Measurements from ENCODE around the gene DNALI1.
"Not testable (repeated sequence)": the region's sequence is repeated elsewhere in the genome, so short reads cannot be mapped to it uniquely, and the experiment has no call there.

The DNALI1 gene

DNA sequence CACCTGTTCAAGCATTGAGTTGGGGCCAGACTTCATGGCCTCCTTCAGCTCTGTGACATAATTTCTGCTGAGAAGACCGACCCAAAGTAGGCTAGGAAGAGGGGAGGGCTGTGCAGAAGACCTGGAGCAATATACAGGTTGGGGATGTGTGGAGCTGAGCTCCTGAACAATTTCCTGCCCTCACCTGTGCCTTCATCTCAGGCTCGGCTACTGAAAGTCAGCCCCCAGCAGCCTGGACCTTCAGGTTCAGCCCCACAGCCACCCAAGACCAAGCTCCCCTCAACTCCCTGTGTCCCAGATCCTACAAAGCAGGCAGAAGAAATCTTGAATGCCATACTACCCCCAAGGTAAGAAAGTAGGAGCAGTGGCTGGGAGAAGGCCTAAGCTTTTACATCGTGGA is 662 bp downstream of the DNALI1 start:
- no peak for DNase-seq

GRCh38 chr1:37558411-37558810 is 1.7 kb downstream of the DNALI1 start:
- no peak for DNase-seq

DNA sequence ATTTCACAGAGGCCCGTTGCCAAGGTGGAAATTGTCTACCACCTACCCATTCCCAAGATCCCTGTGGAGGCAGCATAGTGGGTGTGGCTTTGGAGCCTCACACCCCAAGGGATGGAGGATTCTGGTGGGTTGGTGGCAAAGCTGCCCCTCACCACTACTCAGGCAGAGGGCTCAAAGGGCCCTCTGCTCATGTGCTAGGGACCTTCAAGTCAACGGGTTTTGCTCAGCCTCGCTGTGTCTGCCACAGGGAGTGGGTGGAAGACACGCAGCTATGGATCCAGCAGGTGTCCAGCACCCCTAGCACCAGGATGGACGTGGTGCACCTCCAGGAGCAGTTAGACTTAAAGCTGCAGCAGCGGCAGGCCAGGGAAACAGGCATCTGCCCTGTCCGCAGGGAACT is 2.3 kb downstream of the DNALI1 start:
- no peak for DNase-seq

GRCh38 chr1:37559957-37560379 is 3.2 kb downstream of the DNALI1 start:
- DNase-seq, result not testable (repeated sequence)

- DNase-seq, result no peak
Observed at GRCh38 chr1:37560401-37561132, 3.8 kb downstream of the DNALI1 start.

- DNase-seq, result no peak
Observed at GRCh38 chr1:37561133-37562132, 4.7 kb downstream of the DNALI1 start.

DNA sequence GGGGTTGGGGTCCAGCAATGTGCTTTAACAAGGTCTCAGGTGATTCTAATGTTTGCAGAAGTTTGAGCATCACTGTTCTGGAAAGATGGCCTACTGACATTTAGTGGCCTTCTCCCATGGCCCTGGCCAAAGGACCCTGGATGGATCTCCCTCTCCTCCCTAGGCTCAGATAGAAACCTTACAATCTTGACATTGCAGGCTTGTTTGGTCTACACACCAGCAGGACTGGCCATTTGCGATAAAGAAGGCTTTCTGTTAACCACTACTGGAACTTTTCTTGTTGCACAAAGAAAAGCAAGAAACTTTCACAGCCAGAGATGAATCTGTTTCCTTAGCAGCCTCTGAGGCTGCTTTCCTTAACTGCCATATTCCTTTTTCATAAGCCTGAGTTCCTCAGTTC is 6.2 kb downstream of the DNALI1 start:
- DNase-seq, result no peak

DNA sequence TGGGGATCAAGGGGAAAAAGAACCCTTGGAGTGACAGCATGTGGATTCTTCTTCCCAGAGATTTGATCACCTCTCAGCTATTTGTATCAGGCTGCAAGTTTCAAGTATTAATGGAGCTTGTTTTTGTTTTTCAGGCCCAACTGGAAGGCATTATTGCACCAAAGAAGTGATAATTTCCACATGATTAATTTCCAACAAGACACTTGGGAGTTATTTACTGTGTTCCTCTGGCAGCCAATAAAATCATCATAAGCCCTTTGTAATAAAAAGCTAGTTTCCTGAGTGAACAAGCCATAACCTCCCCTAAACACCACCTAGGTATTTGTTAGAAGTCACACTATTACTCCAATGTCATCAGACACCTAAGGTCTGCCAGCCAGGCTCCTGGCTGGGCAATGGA is 8.2 kb downstream of the DNALI1 start:
- no peak for DNase-seq

GRCh38 chr1:37567023-37567422 is 10.3 kb downstream of the DNALI1 start:
- no peak for DNase-seq

DNA sequence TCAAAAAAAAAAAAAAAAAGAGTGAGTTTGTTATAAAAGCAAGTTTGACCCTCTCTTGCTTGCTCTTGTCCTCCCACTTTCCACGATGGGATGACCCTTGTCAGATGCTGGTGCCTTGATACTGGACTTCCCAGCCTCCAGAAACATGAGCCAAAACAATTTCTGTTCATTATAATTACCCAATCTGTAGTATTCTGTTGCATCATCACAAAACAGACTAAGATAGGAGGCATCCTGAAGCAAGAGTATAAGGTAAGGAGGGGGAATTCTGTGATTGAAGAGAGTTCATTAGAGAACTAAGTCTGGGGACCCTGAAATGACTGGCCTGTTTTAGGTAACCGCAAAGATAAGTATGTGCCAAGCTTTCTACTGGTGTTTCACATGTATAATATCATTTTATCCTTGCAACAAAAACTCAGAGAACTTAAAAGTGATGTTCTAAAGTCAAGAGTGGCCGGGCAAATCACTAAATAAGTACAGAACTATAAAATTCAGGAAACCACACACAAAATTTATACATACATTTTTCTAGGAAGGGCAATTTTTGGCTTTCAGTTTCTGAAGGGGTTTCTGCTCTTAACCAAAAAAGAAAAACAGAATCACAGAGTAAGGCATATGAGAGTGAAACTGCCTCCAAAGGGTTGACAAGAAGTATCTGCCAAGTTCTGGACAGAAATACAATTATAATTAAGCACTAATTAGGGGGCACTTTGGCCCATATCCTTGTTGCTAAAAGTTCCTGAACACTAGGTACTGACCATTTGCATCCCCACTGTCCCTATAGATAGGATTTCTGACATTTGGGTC is 14.0 kb downstream of the DNALI1 start:
- no peak for DNase-seq

- DNase-seq, result no peak
Observed at GRCh38 chr1:37574834-37575480, 18.2 kb downstream of the DNALI1 start.

GRCh38 chr1:37575692-37576091 is 19.0 kb downstream of the DNALI1 start:
- DNase-seq, result no peak

DNA sequence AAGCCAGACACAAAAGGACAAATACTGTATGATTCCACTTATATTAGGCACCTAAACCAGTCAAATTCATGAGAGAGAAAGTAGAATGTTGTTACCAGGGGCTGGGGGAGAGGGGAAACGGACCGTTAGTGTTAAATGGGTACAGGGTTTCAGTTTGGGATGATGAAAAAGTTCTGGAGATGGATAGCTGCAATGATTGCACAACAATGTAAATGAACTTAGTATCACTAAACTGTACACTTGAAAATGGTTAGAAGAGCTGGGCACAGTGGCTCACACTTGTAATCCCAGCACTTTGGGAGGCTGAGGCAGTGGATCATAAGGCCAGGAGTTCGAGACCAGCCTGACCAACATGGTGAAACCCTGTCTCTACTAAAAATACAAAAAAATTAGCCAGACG is 27.8 kb downstream of the DNALI1 start:
- not testable (repeated sequence) for DNase-seq

- DNase-seq, result no peak
Observed at GRCh38 chr1:37588939-37589338, 32.2 kb downstream of the DNALI1 start.

- DNase-seq, result no peak
Observed at GRCh38 chr1:37593726-37594125, 37.0 kb downstream of the DNALI1 start.

DNA sequence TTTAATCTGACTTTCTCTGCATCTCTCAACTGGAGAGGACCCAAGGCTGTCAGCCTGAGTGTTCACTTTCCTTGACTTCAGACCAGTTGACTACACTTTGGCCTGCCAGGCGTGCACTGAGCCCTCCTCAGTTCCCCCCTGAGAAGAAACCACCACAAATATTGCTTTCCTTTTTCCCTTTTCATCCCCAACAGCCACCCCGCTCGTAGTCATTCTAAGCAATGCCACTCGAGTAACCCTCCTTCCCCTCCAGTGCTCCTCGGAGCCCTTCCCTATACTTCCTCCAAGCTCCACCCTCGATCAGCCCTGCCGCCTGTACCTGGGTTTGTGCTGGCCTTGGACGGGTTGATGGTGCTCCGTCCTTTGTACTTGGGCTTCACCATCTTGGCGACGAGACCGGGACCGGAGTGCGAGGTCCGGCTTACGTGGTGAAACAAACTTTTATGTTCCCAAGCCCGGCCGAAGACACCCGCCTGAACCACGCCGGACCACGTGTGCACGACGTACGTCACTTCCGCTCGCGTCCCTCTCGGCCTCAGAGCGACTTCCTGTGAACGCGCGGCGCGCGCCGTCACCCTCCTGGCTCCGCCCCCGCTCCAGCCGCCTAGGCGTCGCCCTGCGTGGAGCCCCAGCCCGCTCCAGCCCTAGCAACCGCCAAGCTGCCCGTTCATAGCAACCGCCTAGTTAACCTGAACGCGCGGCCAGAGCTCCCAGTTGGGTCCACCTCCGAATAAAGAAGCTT is 38.9 kb downstream of the DNALI1 start, which contains the start of gene GNL2:
Gene GNL2 (minus strand): TSS at position 498 of the 742 bp plus-strand sequence. CDS start 115 bp downstream, at position 383.
- peak; percentile 96 for DNase-seq

DNA sequence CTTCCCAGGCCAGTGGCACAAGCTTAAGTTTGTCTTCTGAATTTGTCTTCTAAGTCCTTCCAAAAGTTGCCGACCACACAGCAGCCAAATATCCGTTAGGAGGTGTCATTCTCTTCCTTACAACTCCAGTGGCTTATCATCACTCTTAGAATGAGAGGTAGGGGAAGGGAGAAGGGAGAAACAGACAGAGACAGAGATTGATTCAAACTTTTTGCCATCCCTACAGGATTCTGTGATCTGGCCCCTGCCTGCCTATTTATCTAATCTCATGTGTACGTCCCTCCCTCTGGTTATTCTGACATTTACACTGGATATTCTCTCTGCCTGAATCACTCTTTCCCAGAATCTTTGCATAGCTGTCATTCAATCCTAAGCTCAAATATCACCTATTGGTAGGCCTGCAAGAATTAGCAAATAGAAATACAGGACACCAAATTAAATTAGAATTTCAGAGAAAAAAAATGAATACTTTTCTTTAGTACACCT is 39.5 kb downstream of the DNALI1 start:
- DNase-seq, result no peak

- peak; percentile 57 for DNase-seq
Observed at GRCh38 chr1:37599940-37600339, 43.2 kb downstream of the DNALI1 start.

DNA sequence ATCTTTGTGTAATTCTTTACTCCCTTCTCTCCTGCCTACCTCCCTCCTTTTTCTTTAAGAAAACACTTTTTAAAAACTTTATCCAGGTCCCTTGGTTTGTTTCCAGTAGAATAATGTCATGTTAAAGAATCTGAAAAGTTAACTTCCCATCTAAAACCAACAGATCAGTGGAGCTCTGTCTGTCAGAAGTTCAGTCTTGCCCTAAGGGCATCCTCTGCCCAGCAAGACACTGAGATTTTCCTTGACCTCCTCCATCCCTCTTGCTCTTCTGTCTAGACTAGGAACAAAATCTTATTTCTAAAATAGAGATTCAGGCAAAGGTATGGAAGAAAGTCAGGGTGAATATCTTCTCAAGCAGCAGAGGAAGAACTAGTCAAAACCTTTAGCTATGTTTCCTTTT is 44.7 kb downstream of the DNALI1 start:
- no peak for DNase-seq

- peak; percentile 32 for DNase-seq
Observed at GRCh38 chr1:37602750-37603694, 46.3 kb downstream of the DNALI1 start.
